ENCODE data around the gene ZNF207. TPM values are rescaled to one million over a fixed set of nuclear protein-coding genes. Genes with fewer than 3 reads are reported as not detected.
"Not testable (repeated sequence)": the region's sequence is repeated elsewhere in the genome, so short reads cannot be mapped to it uniquely, and the experiment has no call there.

Gene ZNF207
- total RNA-seq, 1 experiment from 2014 or later: 177 TPM

DNA sequence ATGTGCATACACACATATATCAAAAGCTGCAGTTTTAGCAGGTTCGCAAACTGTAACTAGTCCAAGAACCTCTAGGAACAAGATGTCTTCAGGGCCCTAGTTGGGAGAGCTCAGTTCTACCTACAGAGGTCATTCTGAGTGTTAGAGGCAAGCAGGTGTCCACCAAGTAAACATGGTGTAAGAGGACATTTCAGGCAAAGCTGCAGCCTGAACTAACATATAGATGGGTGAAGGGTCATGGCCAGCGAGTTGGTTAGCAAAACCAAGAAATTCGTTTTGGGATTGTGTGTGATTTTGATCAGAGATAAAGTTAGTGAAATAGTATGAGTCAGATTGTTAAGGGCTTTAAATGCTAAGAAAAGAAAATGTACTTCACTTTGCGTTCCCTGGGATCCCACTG is 32.6 kb upstream of the ZNF207 start:
- Histone ChIP-seq H3K9me3 (ENCODE audit: low read depth, low read length, poor library complexity, severe bottlenecking) (no peaks in the 10 kb centered on the region), H3K4me3 (ENCODE audit: low read depth, low read length, poor library complexity, severe bottlenecking) (no peak overlapping the region), H3K36me3 (ENCODE audit: insufficient read depth, low read length, poor library complexity, severe bottlenecking) (no peaks in the 10 kb centered on the region), H3K27me3 (replicated peaks; ENCODE audit: insufficient read depth, low read depth, low read length, poor library complexity) (no peaks in the 10 kb centered on the region), H3K27ac (ENCODE audit: low read depth, low read length, poor library complexity, severe bottlenecking) (no peak overlapping the region), H3K4me1 (ENCODE audit: insufficient read depth, low read length, poor library complexity, severe bottlenecking) (no peaks in the 10 kb centered on the region)
- no TSS peak for BruUV-seq (replicated peaks)
- TF ChIP-seq EZH2 (IDR thresholded peaks at IDR 0.05; ENCODE audit: borderline replicate concordance, low read depth, low read length, poor library complexity, severe bottlenecking): no peak
- TF ChIP-seq, protein P1, sequence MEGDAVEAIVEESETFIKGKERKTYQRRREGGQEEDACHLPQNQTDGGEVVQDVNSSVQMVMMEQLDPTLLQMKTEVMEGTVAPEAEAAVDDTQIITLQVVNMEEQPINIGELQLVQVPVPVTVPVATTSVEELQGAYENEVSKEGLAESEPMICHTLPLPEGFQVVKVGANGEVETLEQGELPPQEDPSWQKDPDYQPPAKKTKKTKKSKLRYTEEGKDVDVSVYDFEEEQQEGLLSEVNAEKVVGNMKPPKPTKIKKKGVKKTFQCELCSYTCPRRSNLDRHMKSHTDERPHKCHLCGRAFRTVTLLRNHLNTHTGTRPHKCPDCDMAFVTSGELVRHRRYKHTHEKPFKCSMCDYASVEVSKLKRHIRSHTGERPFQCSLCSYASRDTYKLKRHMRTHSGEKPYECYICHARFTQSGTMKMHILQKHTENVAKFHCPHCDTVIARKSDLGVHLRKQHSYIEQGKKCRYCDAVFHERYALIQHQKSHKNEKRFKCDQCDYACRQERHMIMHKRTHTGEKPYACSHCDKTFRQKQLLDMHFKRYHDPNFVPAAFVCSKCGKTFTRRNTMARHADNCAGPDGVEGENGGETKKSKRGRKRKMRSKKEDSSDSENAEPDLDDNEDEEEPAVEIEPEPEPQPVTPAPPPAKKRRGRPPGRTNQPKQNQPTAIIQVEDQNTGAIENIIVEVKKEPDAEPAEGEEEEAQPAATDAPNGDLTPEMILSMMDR (conservative IDR thresholded peaks at IDR 0.05; ENCODE audit: low read depth, low read length): no peak
- POLR2A ChIA-PET (ENCODE audit: low non-redundant PET): no interaction called here
- CTCF ChIA-PET: no interaction called here
- intact Hi-C loops (cut with micrococcal nuclease; ENCODE audit: unreplicated experiment): loop anchor here (2.0 kb wide), 1 partner anchor 53 kb away; the partner anchor contains the start of gene RHBDL3
- no peak for DNase-seq (ENCODE audit: low spot score)

- H3K27me3 ChIP-seq (replicated peaks; ENCODE audit: insufficient read depth, low read depth, low read length, poor library complexity): no peaks in the 10 kb centered on the region
- DNase-seq (ENCODE audit: low spot score): no peak
- intact Hi-C loops (cut with micrococcal nuclease; ENCODE audit: unreplicated experiment): no loop called here
- POLR2A ChIA-PET (ENCODE audit: low non-redundant PET): no interaction called here
- CTCF ChIA-PET: interaction anchor here (0.7 kb wide), 1 partner anchor 98 kb away, joined by 5 read pairs; no protein-coding TSS in a partner anchor
- BruUV-seq (replicated peaks): no TSS peak
- no peak overlapping the region for H3K27ac ChIP-seq (ENCODE audit: low read depth, low read length, poor library complexity, severe bottlenecking)
- no peak for TF ChIP-seq EZH2 (IDR thresholded peaks at IDR 0.05; ENCODE audit: borderline replicate concordance, low read depth, low read length, poor library complexity, severe bottlenecking)
- TF ChIP-seq, protein P1 (conservative IDR thresholded peaks at IDR 0.05; ENCODE audit: low read depth, low read length): no peak
- no peak overlapping the region for H3K4me3 ChIP-seq (ENCODE audit: low read depth, low read length, poor library complexity, severe bottlenecking)
- no peaks in the 10 kb centered on the region for H3K9me3 ChIP-seq (ENCODE audit: low read depth, low read length, poor library complexity, severe bottlenecking)
- H3K4me1 ChIP-seq (ENCODE audit: insufficient read depth, low read length, poor library complexity, severe bottlenecking): no peaks in the 10 kb centered on the region
- H3K36me3 ChIP-seq (ENCODE audit: insufficient read depth, low read length, poor library complexity, severe bottlenecking): no peaks in the 10 kb centered on the region
Measured at GRCh38 chr17:32318071-32318470, 31.9 kb upstream of the ZNF207 start.

DNA sequence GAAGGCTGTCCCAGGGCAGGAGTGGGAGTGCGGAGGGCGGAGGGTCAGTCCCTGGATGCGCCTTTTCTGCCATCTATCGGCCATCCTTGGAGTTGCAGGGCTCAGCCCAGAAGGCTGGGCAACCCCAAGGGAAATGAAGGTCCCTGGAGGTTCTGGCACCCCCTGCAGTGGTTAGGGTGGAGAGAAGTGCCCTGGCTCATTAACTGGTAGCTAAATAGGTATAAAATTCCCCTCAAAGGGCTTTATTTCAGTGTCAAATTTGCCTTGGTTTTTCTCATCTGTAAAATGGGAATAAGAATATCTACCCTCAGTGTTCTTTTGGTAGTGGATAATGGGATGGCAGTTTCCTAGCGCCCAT is 30.4 kb upstream of the ZNF207 start:
- intact Hi-C loops (cut with micrococcal nuclease; ENCODE audit: unreplicated experiment): loop anchor here (1.0 kb wide), 1 partner anchor 66 kb away; no protein-coding TSS in a partner anchor
- BruUV-seq (replicated peaks): no TSS peak
- peak; percentile 66 for DNase-seq (ENCODE audit: low spot score)

DNA sequence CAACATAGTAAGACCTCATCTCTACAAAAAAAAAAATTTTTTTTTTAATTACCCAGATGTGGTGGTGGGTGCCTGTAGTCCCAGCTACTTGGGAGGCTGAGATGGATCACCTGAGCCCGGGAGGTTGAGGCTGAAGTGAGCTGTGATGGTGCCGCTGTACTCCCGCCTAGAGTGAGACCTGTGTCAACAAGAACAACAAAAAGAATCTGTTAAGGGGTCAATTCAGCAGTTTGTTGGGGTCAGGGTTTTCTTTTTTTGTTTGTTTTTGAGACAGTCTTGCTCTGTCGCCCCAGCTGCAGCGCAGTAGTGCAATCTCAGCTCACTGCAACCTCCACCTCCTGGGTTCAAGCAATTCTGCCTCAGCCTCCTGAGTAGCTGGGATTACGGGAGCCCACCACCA is 29.9 kb upstream of the ZNF207 start:
- BruUV-seq (replicated peaks); H3K36me3 ChIP-seq (ENCODE audit: insufficient read depth, low read length, poor library complexity, severe bottlenecking); H3K4me3 ChIP-seq (ENCODE audit: low read depth, low read length, poor library complexity, severe bottlenecking); H3K4me1 ChIP-seq (ENCODE audit: insufficient read depth, low read length, poor library complexity, severe bottlenecking); H3K9me3 ChIP-seq (ENCODE audit: low read depth, low read length, poor library complexity, severe bottlenecking); H3K27me3 ChIP-seq (replicated peaks; ENCODE audit: insufficient read depth, low read depth, low read length, poor library complexity); H3K27ac ChIP-seq (ENCODE audit: low read depth, low read length, poor library complexity, severe bottlenecking); POLR2A ChIA-PET (ENCODE audit: low non-redundant PET); DNase-seq (ENCODE audit: low spot score); intact Hi-C loops (cut with micrococcal nuclease; ENCODE audit: unreplicated experiment); CTCF ChIA-PET: not testable (repeated sequence)

More for the DNA sequence above, 30.4 kb upstream of the ZNF207 start:
- H3K27ac ChIP-seq (ENCODE audit: low read depth, low read length, poor library complexity, severe bottlenecking): no peak overlapping the region
- no peaks in the 10 kb centered on the region for H3K27me3 ChIP-seq (replicated peaks; ENCODE audit: insufficient read depth, low read depth, low read length, poor library complexity)
- no peak overlapping the region for H3K4me3 ChIP-seq (ENCODE audit: low read depth, low read length, poor library complexity, severe bottlenecking)
- CTCF ChIA-PET: no interaction called here
- no peaks in the 10 kb centered on the region for H3K9me3 ChIP-seq (ENCODE audit: low read depth, low read length, poor library complexity, severe bottlenecking)
- H3K4me1 ChIP-seq (ENCODE audit: insufficient read depth, low read length, poor library complexity, severe bottlenecking): no peaks in the 10 kb centered on the region
- H3K36me3 ChIP-seq (ENCODE audit: insufficient read depth, low read length, poor library complexity, severe bottlenecking): no peaks in the 10 kb centered on the region
- TF ChIP-seq EZH2 (IDR thresholded peaks at IDR 0.05; ENCODE audit: borderline replicate concordance, low read depth, low read length, poor library complexity, severe bottlenecking): no peak
- TF ChIP-seq, protein P1 (conservative IDR thresholded peaks at IDR 0.05; ENCODE audit: low read depth, low read length): peak; percentile 73
- POLR2A ChIA-PET (ENCODE audit: low non-redundant PET): no interaction called here
